Activated CD8-positive, alpha-beta T cell treated with anti-CD3 and anti-CD28 coated beads for 36 hours (primary cell): Measurements from ENCODE around the gene LAMP2. TPM values are rescaled to one million over a fixed set of nuclear protein-coding genes. Genes with fewer than 3 reads are reported as not detected.

ENCODE experiments used
- ATAC-seq: fragments of 200-7000 bp; cut with Tn5 transposase; one replicate; pipeline ENCODE4 v1.10.0; 2021; ENCODE audit warnings: mild to moderate bottlenecking, moderate library complexity
- CTCF ChIA-PET: fragments of 350-600 bp; sonication (Branson Sonifier 250); formaldehyde crosslinking; loops from one replicate; lab custom pipeline; 2021; ENCODE audit warnings: antibody characterized with exemption; lab: Charles Lee
- POLR2A ChIA-PET: fragments of 350-600 bp; sonication (Branson Sonifier 250); formaldehyde crosslinking; loops from one replicate; lab custom pipeline; 2021; ENCODE audit warnings: antibody characterized with exemption; lab: Charles Lee
- DNase-seq: peaks from one replicate; pipeline ENCODE4 v3.0.0-alpha.2; 2020
- H3K27ac Mint-ChIP-seq: one replicate; pipeline ENCODE4 v1.8.0; 2021; ENCODE audit warnings: mild to moderate bottlenecking, mixed read lengths
- H3K27me3 Mint-ChIP-seq: one replicate; pipeline ENCODE4 v1.8.0; 2021; ENCODE audit warnings: mixed read lengths
- H3K36me3 Mint-ChIP-seq: one replicate; pipeline ENCODE4 v1.8.0; 2021; ENCODE audit warnings: low read depth, mixed read lengths
- H3K4me1 Mint-ChIP-seq: one replicate; pipeline ENCODE4 v1.8.0; 2021; ENCODE audit warnings: low read depth, mixed read lengths
- H3K4me3 Mint-ChIP-seq: one replicate; pipeline ENCODE4 v1.8.0; 2021; ENCODE audit warnings: mild to moderate bottlenecking, moderate library complexity, mixed read lengths
- H3K9me3 Mint-ChIP-seq: one replicate; pipeline ENCODE4 v1.8.0; 2021; ENCODE audit warnings: mixed read lengths
- CTCF ChIP-seq: fragments of 200-600 bp; IDR thresholded peaks from one replicate; pipeline ENCODE4 v1.8.0; 2022; ENCODE audit warnings: antibody characterized with exemption, mild to moderate bottlenecking
- intact Hi-C: fragments of 100-400 bp; cut with micrococcal nuclease; formaldehyde crosslinking; loops from one replicate; pipeline ENCODE4 v1.10.0; 2022
- total RNA-seq, 2 experiments: library from RNA; stranded (reverse); gene quantifications; one replicate each; pipeline ENCODE4 v1.2.3, GENCODE V29; 2021

The LAMP2 gene
- total RNA-seq, 2 experiments from 2014 or later = 22.9 to 23.3 TPM

- no peak overlapping the region for H3K27ac Mint-ChIP-seq
- ChIA-PET POLR2A (no interaction called here), CTCF (interaction anchor here (1.2 kb wide), 1 partner anchor 11 kb away, joined by 3 read pairs; no protein-coding TSS in a partner anchor)
- H3K9me3 Mint-ChIP-seq = no peaks in the 10 kb centered on the region
- peaks cover 1% of the 10 kb centered on the region for H3K36me3 Mint-ChIP-seq
- TF ChIP-seq CTCF = no peak
- H3K27me3 Mint-ChIP-seq = no peaks in the 10 kb centered on the region
- DNase-seq (no peak), ATAC-seq (no peak)
- peaks cover 41% of the 10 kb centered on the region for H3K4me1 Mint-ChIP-seq
- intact Hi-C loops = no loop called here
- H3K4me3 Mint-ChIP-seq = no peak overlapping the region
Measured at GRCh38 chrX:120459309-120459708, 9.8 kb downstream of the LAMP2 start.

GRCh38 chrX:120457766-120458180, 11.3 kb downstream of the LAMP2 start:
- CTCF ChIA-PET = interaction anchor here (1.1 to 1.7 kb wide), 3 partner anchors 28 to 139 kb away, joined by 3 to 4 read pairs (median 4); no protein-coding TSS in a partner anchor
- ATAC-seq = peak; percentile 88
- no peak overlapping the region for H3K27ac Mint-ChIP-seq
- H3K36me3 Mint-ChIP-seq = peaks cover 4% of the 10 kb centered on the region
- H3K27me3 Mint-ChIP-seq = no peaks in the 10 kb centered on the region
- no peaks in the 10 kb centered on the region for H3K9me3 Mint-ChIP-seq
- POLR2A ChIA-PET = interaction anchor here (2.2 kb wide), 1 partner anchor 10 kb away, joined by 8 read pairs; no protein-coding TSS in a partner anchor
- intact Hi-C loops = no loop called here
- no peak for DNase-seq
- no peak for TF ChIP-seq CTCF
- peaks cover 39% of the 10 kb centered on the region for H3K4me1 Mint-ChIP-seq
- no peak overlapping the region for H3K4me3 Mint-ChIP-seq

GRCh38 chrX:120456973-120457372, 12.1 kb downstream of the LAMP2 start:
- Mint-ChIP-seq H3K4me1 (peaks cover 37% of the 10 kb centered on the region), H3K27ac (no peak overlapping the region), H3K36me3 (peaks cover 4% of the 10 kb centered on the region), H3K4me3 (no peak overlapping the region), H3K27me3 (no peaks in the 10 kb centered on the region), H3K9me3 (no peaks in the 10 kb centered on the region)
- intact Hi-C loops = no loop called here
- ChIA-PET CTCF (interaction anchor here (1.7 kb wide), 1 partner anchor 29 kb away, joined by 4 read pairs; no protein-coding TSS in a partner anchor), POLR2A (interaction anchor here (2.2 kb wide), 1 partner anchor 11 kb away, joined by 8 read pairs; no protein-coding TSS in a partner anchor)
- DNase-seq = no peak
- TF ChIP-seq CTCF = no peak
- ATAC-seq = no peak

GRCh38 chrX:120453985-120454384, 15.1 kb downstream of the LAMP2 start:
- ChIA-PET CTCF (interaction anchor here (1.0 kb wide), 1 partner anchor 73 kb away, joined by 3 read pairs; no protein-coding TSS in a partner anchor), POLR2A (no interaction called here)
- Mint-ChIP-seq H3K4me3 (no peak overlapping the region), H3K27me3 (no peaks in the 10 kb centered on the region), H3K36me3 (peaks cover 9% of the 10 kb centered on the region), H3K4me1 (peaks cover 25% of the 10 kb centered on the region), H3K27ac (no peak overlapping the region), H3K9me3 (no peaks in the 10 kb centered on the region)
- no peak for TF ChIP-seq CTCF
- no peak for DNase-seq
- ATAC-seq = no peak
- intact Hi-C loops = no loop called here

- no peaks in the 10 kb centered on the region for H3K27me3 Mint-ChIP-seq
- ATAC-seq = no peak
- H3K4me3 Mint-ChIP-seq = no peak overlapping the region
- H3K4me1 Mint-ChIP-seq = peaks cover 8% of the 10 kb centered on the region
- intact Hi-C loops = no loop called here
- CTCF ChIA-PET = interaction anchor here (0.9 to 1.7 kb wide), 8 partner anchors 13 to 143 kb away, joined by 3 to 8 read pairs (median 4); no protein-coding TSS in a partner anchor
- POLR2A ChIA-PET = no interaction called here
- H3K27ac Mint-ChIP-seq = no peak overlapping the region
- no peak for DNase-seq
- no peak for TF ChIP-seq CTCF
- no peaks in the 10 kb centered on the region for H3K9me3 Mint-ChIP-seq
- peaks cover 9% of the 10 kb centered on the region for H3K36me3 Mint-ChIP-seq
Measured at GRCh38 chrX:120452131-120452530, 17.0 kb downstream of the LAMP2 start.
